CD4-positive, CD25-positive, alpha-beta regulatory T cell (primary cell): ENCODE results near the gene ITGB6. TPM values are rescaled to one million over a fixed set of nuclear protein-coding genes. Genes with fewer than 3 reads are reported as not detected.

Source experiments
- ATAC-seq, 2 donors: fragments of 150-1000 bp; cut with Tn5 transposase; one replicate each; pipeline ENCODE4 v1.10.0; 2021; ENCODE audit warnings: low read depth in 2 of 2, moderate number of reproducible peaks in 2 of 2, moderate library complexity in 1 of 2
- DNase-seq, 3 donors: peaks; one replicate each; pipeline versions ENCODE4 v3.0.0 to v3.0.0-alpha.2; 2012 to 2022; ENCODE audit warnings: mixed read lengths in 1 of 3
- H3K27ac ChIP-seq: one replicate; pipeline ENCODE4 v1.7.0; 2013; ENCODE audit warnings: mild to moderate bottlenecking, low read length; ENCODE audit not compliant: insufficient read depth, poor library complexity, severe bottlenecking
- H3K27me3 ChIP-seq: one replicate; pipeline ENCODE4 v1.7.0; 2013; ENCODE audit warnings: low read length; ENCODE audit not compliant: control insufficient read depth, insufficient read depth
- H3K36me3 ChIP-seq: one replicate; pipeline ENCODE4 v1.7.0; 2013; ENCODE audit warnings: mild to moderate bottlenecking, low read length, moderate library complexity; ENCODE audit not compliant: control insufficient read depth, insufficient read depth
- H3K4me1 ChIP-seq: 2 replicates; pipeline ENCODE4 v1.7.0; 2013; ENCODE audit warnings: mild to moderate bottlenecking, low read length; ENCODE audit not compliant: insufficient read depth, control insufficient read depth, poor library complexity, severe bottlenecking
- H3K4me3 ChIP-seq: one replicate; pipeline ENCODE4 v1.7.0; 2013; ENCODE audit warnings: low read depth, mild to moderate bottlenecking, low read length, moderate library complexity
- H3K9me3 ChIP-seq, 2 experiments: 1 replicate in 1 of 2; 2 replicates in 1 of 2; pipeline ENCODE4 v1.7.0; 2013; ENCODE audit warnings: low read length in 2 of 2, mild to moderate bottlenecking in 1 of 2, moderate library complexity in 1 of 2; ENCODE audit not compliant: control insufficient read depth in 2 of 2
- H3K27ac Mint-ChIP-seq, 3 donors: one replicate each; pipeline ENCODE4 v1.8.0; 2020 to 2022; ENCODE audit warnings: mild to moderate bottlenecking in 3 of 3, mixed read lengths in 3 of 3, moderate library complexity in 2 of 3
- H3K27me3 Mint-ChIP-seq: one replicate; pipeline ENCODE4 v1.8.0; 2022; ENCODE audit warnings: mild to moderate bottlenecking, mixed read lengths
- H3K36me3 Mint-ChIP-seq: one replicate; pipeline ENCODE4 v1.8.0; 2020; ENCODE audit warnings: mixed read lengths
- H3K4me1 Mint-ChIP-seq, 4 donors: one replicate each; pipeline ENCODE4 v1.8.0; 2020 to 2022; ENCODE audit warnings: mixed read lengths in 4 of 4, mild to moderate bottlenecking in 1 of 4
- H3K4me3 Mint-ChIP-seq, 4 donors: one replicate each; pipeline ENCODE4 v1.8.0; 2020 to 2022; ENCODE audit warnings: mild to moderate bottlenecking in 4 of 4, mixed read lengths in 4 of 4, moderate library complexity in 3 of 4
- H3K9me3 Mint-ChIP-seq, 7 donors: one replicate each; pipeline ENCODE4 v1.8.0; 2020 to 2022; ENCODE audit warnings: mixed read lengths in 7 of 7, mild to moderate bottlenecking in 3 of 7, moderate library complexity in 2 of 7
- polyA plus RNA-seq, 4 donors: library from polyadenylated mRNA; unstranded; fragments of 300-500 nt; fragmentation: Illumina TruSeq; gene quantifications; one replicate each; pipeline ENCODE4 v1.2.3, GENCODE V29; 2021
- total RNA-seq: library from RNA; stranded (reverse); gene quantifications from one replicate; pipeline ENCODE4 v1.2.3, GENCODE V29; 2022

The ITGB6 gene
- total and polyA plus RNA-seq, 5 donors from 2014 or later, result not detected

GRCh38 chr2:160110674-160111239, 89.3 kb downstream of the ITGB6 start:
- H3K4me3 ChIP-seq, result no peak overlapping the region
- ATAC-seq, result no peak
- no peaks in the 10 kb centered on the region for H3K36me3 Mint-ChIP-seq
- H3K27me3 ChIP-seq, result peaks cover 3% of the 10 kb centered on the region
- no peaks in the 10 kb centered on the region for H3K9me3 ChIP-seq
- no peaks in the 10 kb centered on the region for H3K4me1 ChIP-seq
- peaks cover 0 to 2% (median 0%) of the 10 kb centered on the region in 7 donors for H3K9me3 Mint-ChIP-seq
- no peaks in the 10 kb centered on the region for H3K36me3 ChIP-seq
- H3K27me3 Mint-ChIP-seq, result peaks cover 29% of the 10 kb centered on the region
- H3K27ac ChIP-seq, result no peak overlapping the region
- H3K4me3 Mint-ChIP-seq, result no peak overlapping the region
- H3K27ac Mint-ChIP-seq, result no peak overlapping the region
- DNase-seq, result no peak
- no peaks in the 10 kb centered on the region for H3K4me1 Mint-ChIP-seq

- no peaks in the 10 kb centered on the region for H3K36me3 ChIP-seq
- Mint-ChIP-seq H3K36me3 (no peaks in the 10 kb centered on the region), H3K4me3 (no peak overlapping the region), H3K9me3 (peaks cover 0 to 2% (median 0%) of the 10 kb centered on the region in 7 donors), H3K27me3 (peaks cover 29% of the 10 kb centered on the region), H3K4me1 (no peaks in the 10 kb centered on the region), H3K27ac (no peak overlapping the region)
- no peak overlapping the region for H3K4me3 ChIP-seq
- DNase-seq (peak in 2 of 3 donors; percentile 45 to 57), ATAC-seq (peak in 1 of 2 donors; percentile 56)
- H3K27ac ChIP-seq, result no peak overlapping the region
- peaks cover 8% of the 10 kb centered on the region for H3K27me3 ChIP-seq
- no peaks in the 10 kb centered on the region for H3K9me3 ChIP-seq
- no peaks in the 10 kb centered on the region for H3K4me1 ChIP-seq
Measured at GRCh38 chr2:160109939-160110673, 90.0 kb downstream of the ITGB6 start.

GRCh38 chr2:160109243-160109642, 90.8 kb downstream of the ITGB6 start:
- peaks cover 8% of the 10 kb centered on the region for H3K27me3 ChIP-seq
- H3K36me3 Mint-ChIP-seq, result no peaks in the 10 kb centered on the region
- H3K4me3 Mint-ChIP-seq, result no peak overlapping the region
- H3K27ac Mint-ChIP-seq, result no peak overlapping the region
- H3K9me3 ChIP-seq, result no peaks in the 10 kb centered on the region
- no peak overlapping the region for H3K4me3 ChIP-seq
- DNase-seq (no peak), ATAC-seq (no peak)
- H3K4me1 Mint-ChIP-seq, result no peaks in the 10 kb centered on the region
- H3K36me3 ChIP-seq, result no peaks in the 10 kb centered on the region
- no peak overlapping the region for H3K27ac ChIP-seq
- peaks cover 0 to 2% (median 0%) of the 10 kb centered on the region in 7 donors for H3K9me3 Mint-ChIP-seq
- H3K27me3 Mint-ChIP-seq, result peaks cover 29% of the 10 kb centered on the region
- no peaks in the 10 kb centered on the region for H3K4me1 ChIP-seq

- H3K4me1 Mint-ChIP-seq, result no peaks in the 10 kb centered on the region
- ATAC-seq, result no peak
- no peaks in the 10 kb centered on the region for H3K36me3 Mint-ChIP-seq
- H3K4me3 Mint-ChIP-seq, result no peak overlapping the region
- DNase-seq, result no peak
- peaks cover 8% of the 10 kb centered on the region for H3K27me3 ChIP-seq
- no peaks in the 10 kb centered on the region for H3K9me3 ChIP-seq
- no peaks in the 10 kb centered on the region for H3K4me1 ChIP-seq
- no peak overlapping the region for H3K4me3 ChIP-seq
- peaks cover 0 to 2% (median 0%) of the 10 kb centered on the region in 7 donors for H3K9me3 Mint-ChIP-seq
- H3K27me3 Mint-ChIP-seq, result peaks cover 33% of the 10 kb centered on the region
- H3K27ac ChIP-seq, result no peak overlapping the region
- no peaks in the 10 kb centered on the region for H3K36me3 ChIP-seq
- no peak overlapping the region for H3K27ac Mint-ChIP-seq
Measured at GRCh38 chr2:160108646-160109045, 91.4 kb downstream of the ITGB6 start.

- Mint-ChIP-seq H3K27ac (no peak overlapping the region), H3K4me3 (no peak overlapping the region)
Measured at GRCh38 chr2:160105366-160105765, 94.7 kb downstream of the ITGB6 start.

GRCh38 chr2:160104115-160104514, 96.0 kb downstream of the ITGB6 start:
- Mint-ChIP-seq H3K9me3 (peaks cover 0 to 2% (median 0%) of the 10 kb centered on the region in 7 donors), H3K27me3 (peaks cover 35% of the 10 kb centered on the region), H3K27ac (no peak overlapping the region), H3K36me3 (no peaks in the 10 kb centered on the region), H3K4me1 (no peaks in the 10 kb centered on the region), H3K4me3 (no peak overlapping the region)
- ATAC-seq (no peak), DNase-seq (no peak)
- H3K9me3 ChIP-seq, result no peaks in the 10 kb centered on the region
- H3K4me1 ChIP-seq, result no peaks in the 10 kb centered on the region
- peaks cover 5% of the 10 kb centered on the region for H3K27me3 ChIP-seq
- no peak overlapping the region for H3K27ac ChIP-seq
- H3K36me3 ChIP-seq, result no peaks in the 10 kb centered on the region
- H3K4me3 ChIP-seq, result no peak overlapping the region

More at GRCh38 chr2:160105366-160105765, 94.7 kb downstream of the ITGB6 start:
- H3K27me3 ChIP-seq, result peaks cover 5% of the 10 kb centered on the region
- peaks cover 0 to 2% (median 0%) of the 10 kb centered on the region in 7 donors for H3K9me3 Mint-ChIP-seq
- H3K36me3 Mint-ChIP-seq, result no peaks in the 10 kb centered on the region
- peaks cover 34% of the 10 kb centered on the region for H3K27me3 Mint-ChIP-seq
- ATAC-seq (no peak), DNase-seq (no peak)
- no peaks in the 10 kb centered on the region for H3K36me3 ChIP-seq
- H3K9me3 ChIP-seq, result no peaks in the 10 kb centered on the region
- no peaks in the 10 kb centered on the region for H3K4me1 ChIP-seq
- H3K4me3 ChIP-seq, result no peak overlapping the region
- H3K4me1 Mint-ChIP-seq, result no peaks in the 10 kb centered on the region
- H3K27ac ChIP-seq, result no peak overlapping the region

- Mint-ChIP-seq H3K27me3 (peaks cover 15% of the 10 kb centered on the region), H3K9me3 (peaks cover 0 to 15% (median 5%) of the 10 kb centered on the region in 7 donors), H3K36me3 (no peaks in the 10 kb centered on the region), H3K4me1 (no peaks in the 10 kb centered on the region), H3K4me3 (no peak overlapping the region), H3K27ac (no peak overlapping the region)
- Histone ChIP-seq H3K4me3 (no peak overlapping the region), H3K9me3 (peaks cover 0 to 2% of the 10 kb centered on the region in 2 experiments), H3K27me3 (no peaks in the 10 kb centered on the region), H3K4me1 (no peaks in the 10 kb centered on the region), H3K36me3 (no peaks in the 10 kb centered on the region), H3K27ac (no peak overlapping the region)
- ATAC-seq (no peak), DNase-seq (no peak)
Measured at GRCh38 chr2:160097326-160097725, 102.7 kb downstream of the ITGB6 start.

- Mint-ChIP-seq H3K27me3 (peaks cover 10% of the 10 kb centered on the region), H3K4me1 (no peaks in the 10 kb centered on the region), H3K27ac (no peak overlapping the region), H3K36me3 (no peaks in the 10 kb centered on the region), H3K4me3 (no peak overlapping the region), H3K9me3 (peaks cover 0 to 20% (median 7%) of the 10 kb centered on the region in 7 donors)
- H3K4me1 ChIP-seq, result no peaks in the 10 kb centered on the region
- H3K4me3 ChIP-seq, result no peak overlapping the region
- ATAC-seq (no peak), DNase-seq (no peak)
- no peaks in the 10 kb centered on the region for H3K36me3 ChIP-seq
- H3K9me3 ChIP-seq, result peaks cover 1 to 2% of the 10 kb centered on the region in 2 experiments
- no peaks in the 10 kb centered on the region for H3K27me3 ChIP-seq
- H3K27ac ChIP-seq, result no peak overlapping the region
Measured at GRCh38 chr2:160096409-160096808, 103.7 kb downstream of the ITGB6 start.
